HG03159 (cell line): ENCODE results near the gene MGAT5.

Source experiments
- ATAC-seq: cut with Tn5 transposase; IDR thresholded peaks from one replicate; pipeline ENCODE4 v1.9.1; 2021; ENCODE audit warnings: mild to moderate bottlenecking, moderate library complexity; ENCODE audit not compliant: unreplicated experiment

Gene MGAT5

DNA sequence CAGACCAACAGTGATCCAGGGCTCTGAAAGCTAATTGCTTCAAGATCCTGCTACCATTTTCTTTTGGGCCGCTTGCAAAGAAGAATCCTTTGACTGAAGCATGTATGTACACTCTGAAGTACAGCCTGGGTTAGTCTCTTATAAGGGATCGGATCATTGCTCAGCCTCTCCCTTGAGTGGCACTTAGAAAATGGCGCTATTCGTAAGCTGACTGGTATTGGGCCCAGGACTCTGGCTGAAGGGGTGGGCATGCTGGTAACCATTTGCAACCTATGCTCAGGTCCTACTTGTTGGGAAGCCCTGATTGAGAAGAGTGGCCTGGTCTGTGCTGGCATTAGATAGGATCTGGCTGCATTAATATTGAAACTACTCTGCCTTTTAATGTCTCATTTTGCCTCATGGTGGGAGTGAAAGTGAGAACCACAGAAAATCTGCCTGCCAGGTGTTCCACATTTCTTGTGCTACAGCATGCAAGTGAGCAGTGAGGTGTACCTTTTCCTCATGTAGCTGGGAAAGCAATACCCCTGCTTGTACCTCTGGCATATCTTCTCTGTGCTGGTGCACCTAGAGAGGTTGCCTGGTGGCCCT lies 661 bp upstream of the MGAT5 start:
- ATAC-seq: peak; percentile 64

DNA sequence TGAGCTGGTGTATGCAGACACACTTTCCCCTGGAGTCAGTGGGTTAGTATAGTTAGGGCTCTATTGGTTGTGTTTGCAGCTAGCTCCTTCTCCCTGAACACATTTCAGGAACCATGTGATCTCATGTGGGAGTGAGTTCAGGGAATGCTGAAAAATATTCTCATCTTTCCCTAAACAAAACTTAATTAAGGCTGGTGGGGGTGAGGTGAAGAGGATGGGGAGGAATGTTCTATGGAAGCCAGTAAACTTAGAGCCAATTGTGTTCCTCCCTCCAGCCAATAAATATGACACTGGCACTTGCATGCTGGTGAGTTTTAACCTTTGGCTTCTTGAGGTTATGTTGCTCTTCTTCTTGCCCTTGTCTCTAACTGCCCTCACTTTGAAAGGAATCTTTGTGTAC lies 952 bp downstream of the MGAT5 start:
- no peak for ATAC-seq

DNA sequence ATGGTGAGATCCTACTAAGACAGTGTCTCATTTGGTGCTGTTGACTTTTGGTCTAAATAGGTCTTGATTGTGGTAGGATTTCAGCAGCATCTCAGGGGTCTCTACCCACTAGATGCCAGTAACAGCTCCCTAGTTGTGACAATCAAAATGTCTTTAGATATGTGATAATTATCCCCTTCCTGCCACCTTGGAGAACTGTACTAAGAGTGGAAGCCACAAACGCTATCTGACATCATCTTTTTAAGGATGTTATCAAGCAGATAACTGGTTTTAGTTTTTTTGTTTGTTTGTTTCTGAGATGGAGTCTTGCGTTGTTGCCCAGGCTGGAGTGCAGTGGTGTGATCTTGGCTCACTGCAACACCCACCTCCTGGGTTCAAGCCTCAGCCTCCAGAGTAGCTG lies 3.1 kb downstream of the MGAT5 start:
- no peak for ATAC-seq

DNA sequence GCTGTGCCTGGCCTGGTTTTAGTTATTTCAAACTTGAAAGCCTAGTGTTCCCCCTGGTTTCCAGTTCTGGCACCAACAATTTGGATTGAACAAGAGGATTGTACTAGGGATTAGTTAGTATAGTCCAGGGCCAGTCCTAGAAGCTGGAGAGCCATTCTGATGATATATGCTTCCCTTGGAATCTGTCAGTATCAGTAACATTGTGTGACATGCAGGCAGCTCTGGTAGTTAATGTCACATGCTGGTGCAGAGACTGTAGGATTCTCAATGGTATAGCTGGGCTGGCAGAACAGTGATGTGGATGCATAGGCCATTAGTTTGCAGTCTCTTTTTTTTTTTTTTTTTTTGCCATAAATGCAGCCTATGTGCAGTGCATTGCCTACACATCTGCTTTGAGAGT lies 3.6 kb downstream of the MGAT5 start:
- ATAC-seq: no peak

DNA sequence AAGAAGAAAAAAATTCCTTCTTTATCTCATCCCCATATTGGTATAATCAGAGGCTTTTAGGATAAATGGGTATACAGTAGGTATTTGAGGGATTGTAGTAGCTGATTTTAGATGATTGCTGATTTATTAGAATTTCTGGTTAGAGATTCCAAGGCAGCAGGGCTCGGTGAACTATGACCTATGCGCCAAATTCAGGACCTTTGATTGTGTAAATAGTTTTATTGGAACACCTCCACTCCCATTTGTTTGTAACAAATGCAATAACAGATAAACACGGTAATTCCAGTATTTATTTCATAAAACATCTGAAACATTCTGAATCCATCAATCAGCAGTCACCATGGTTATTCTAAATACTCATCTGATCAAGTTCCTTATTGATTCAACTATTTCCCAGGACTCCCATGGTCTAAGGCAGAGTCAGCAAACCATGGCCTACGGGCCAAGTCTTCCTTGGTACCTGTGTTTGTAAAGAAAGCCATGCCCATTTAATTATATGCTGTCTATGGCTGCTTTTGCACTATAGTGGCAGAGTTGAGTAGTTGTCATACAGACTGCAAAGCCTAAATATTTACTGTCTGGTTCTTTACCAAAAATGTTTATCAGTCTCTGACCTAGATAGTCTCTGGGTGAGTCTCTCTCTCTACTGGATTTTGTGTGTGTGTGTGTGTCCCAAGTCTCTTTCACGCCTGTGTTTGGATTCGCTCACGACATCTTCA lies 4.3 kb downstream of the MGAT5 start:
- ATAC-seq: no peak

DNA sequence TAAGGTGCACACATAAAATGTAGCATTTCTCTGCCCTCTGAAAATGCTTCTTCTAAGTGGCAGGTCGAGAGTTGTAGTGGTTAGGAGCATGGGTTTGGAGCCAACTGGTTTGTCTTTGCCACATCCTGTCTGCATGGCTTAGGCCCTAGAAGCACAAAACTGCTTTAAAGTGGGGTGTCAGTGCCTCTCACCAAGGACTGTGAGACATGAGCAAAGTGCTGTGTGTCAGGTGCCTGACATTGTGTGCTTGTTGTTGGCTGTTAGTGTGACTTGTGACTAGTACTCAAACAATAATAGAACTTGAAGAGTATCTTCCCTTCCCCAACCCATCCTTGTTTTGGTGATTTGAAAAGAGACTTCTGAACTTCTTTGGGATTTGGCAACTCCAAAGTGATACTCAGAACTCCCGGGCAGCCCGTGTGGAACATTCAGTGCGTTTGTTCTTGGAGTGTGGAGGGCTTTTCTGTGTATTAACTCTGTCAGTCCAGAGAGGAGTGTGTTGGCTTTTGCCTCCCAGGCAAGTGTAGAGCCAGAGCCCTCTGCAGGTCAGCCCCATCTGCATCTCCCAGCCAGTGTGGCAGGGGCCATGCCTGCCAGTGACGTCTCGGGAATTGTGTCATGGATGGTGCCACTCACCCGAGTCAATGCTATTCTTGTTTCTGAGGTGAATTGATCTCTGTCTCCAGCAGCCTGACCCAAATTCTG lies 5.0 kb downstream of the MGAT5 start:
- peak; percentile 41 for ATAC-seq

DNA sequence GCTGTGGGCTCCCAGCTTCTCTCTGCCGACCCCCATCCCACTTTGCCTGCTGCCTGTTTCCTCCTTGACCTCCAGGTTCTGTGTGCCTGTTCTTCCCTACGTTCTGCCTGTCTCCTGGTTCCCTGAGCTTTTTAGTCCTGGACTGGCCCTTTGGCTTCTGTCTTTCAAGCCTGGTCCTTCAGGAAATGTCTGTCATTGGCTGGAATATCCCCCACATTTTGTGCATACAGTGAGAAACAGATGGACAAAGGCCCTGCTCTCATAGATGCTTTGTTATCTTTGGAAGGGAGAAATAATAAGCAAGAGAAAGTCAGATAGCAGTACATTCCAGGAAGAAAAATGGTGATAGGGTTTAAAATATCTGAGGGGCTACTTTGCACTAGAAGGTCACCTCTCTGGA lies 5.7 kb downstream of the MGAT5 start:
- no peak for ATAC-seq

DNA sequence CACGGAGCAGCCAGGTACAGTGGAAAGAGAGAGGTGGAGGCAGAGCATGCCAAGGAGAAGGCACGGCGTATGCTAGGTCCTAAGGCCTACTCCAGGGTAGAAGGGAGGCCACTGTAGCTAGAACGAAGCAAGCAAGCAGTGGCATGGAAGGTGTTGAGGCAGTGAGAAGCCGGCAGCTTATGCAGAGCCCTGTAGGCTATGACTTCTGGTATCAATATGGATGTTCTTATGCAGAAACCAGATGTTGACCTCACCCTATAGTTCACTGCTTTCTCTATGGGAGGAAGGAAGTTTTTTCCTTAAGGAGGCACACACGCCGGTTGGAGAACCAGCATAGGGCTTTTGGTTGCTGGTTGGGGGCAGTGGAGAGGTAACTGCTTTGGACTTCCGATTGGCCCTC lies 6.1 kb downstream of the MGAT5 start:
- no peak for ATAC-seq

DNA sequence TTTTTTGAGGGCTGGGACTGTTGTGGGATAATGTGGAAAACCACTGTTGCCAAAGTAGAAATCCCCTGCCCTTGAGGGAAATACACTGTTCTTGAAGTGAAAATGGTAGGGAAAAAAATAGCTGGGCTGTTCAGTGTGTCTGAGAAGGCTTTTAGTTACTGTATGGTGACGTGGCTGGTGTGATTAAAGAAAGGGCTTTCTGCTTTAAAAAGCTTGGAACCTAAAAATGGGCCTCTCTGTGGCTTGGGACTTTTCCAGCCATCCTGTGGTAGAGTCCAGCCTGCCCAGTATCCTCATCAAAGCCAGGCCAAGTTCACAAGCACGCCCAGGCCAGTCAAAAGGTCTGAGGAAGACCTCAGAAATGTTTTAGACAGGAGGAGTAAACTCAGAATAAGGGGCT lies 6.8 kb downstream of the MGAT5 start:
- ATAC-seq: no peak

DNA sequence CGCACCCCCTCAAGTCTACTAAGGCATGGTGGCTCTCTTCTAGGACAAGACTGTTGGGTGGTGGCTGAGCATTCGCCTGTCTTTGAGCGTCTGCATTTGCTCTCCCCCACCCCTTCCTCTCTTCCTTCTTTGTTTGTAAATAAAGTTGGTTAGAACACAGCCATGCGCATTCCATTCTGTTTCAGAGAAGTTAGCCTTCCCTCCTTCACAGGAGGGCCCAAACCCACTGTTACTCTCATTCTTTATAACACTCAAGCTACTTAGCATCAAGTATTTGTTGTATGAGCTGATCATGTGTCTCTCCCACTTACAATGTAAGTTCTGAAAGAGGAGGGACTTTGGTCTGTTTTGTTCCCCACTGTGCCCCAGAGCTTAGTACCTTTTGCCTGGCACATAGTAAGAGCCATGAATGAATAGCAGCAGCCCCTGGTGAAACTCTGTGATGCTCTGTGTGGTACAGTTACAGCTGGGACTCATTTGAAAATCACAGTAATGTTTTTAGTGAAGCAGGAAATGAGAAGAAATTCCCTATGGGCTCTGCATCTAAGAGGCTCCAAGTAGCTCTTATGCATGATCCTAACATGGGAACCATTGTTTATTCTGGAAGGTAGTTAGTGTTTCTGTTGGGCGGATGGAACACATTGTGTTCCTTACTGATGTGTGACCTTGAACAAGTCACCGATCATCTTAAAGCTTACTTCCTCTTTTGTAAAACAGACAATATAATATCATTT lies 7.7 kb downstream of the MGAT5 start:
- ATAC-seq: peak; percentile 61

DNA sequence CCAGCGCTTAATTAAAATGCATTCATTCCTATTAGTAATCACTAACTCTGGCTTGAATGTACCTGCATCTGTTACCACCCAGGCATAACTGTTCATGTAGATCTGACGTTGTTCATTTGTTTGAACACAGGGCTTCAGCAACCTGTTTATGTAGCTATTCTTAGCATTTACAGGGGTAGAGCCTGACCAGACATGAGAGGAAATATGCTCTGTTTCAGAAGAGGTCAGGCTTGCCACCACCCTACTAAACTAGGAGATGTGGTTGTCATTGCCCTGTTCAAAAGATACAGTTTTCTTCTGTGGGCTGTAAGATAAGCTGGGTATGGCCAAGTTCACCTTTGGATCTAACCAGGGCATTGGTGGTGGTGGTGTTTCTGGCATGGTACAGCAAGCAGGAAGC lies 8.8 kb downstream of the MGAT5 start:
- ATAC-seq: peak; percentile 43

DNA sequence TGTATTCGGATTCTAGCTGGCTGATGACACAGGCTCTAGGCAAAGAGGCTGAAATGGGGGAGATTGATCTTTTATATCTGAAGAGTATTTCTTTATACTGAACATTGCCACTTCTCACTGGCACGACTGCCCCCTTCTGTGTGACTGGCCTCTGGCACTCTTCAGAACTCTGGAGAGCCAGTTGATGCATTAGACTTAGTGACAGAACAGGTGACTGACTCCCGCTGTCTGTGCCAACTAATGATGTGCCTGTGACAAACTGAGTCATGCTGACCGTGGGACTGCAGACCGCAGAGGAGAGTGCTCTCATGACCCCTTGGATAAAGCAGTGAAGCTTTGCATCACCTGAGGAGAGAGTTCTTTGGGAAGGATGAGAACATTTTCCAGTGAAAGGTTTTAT lies 14.4 kb downstream of the MGAT5 start:
- ATAC-seq: no peak

DNA sequence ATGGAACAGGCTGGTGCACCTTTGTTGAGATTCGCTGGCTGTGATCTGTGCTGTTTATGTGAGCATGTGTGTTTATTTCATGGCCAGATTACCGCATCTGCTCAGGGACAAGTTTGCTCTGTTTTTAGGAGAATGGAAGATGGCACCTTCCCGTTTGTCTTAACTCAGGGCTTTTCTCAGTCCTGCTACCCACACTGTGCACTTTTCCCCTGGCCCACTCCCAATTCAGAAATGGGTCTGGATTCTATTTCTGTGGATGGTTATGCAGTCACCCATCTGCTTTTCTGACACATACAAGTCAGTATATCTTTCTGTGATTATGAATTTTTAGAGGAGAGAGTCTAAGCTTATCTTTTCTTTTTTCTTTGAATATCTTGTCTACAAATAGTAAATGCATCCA lies 15.4 kb downstream of the MGAT5 start:
- ATAC-seq: no peak

DNA sequence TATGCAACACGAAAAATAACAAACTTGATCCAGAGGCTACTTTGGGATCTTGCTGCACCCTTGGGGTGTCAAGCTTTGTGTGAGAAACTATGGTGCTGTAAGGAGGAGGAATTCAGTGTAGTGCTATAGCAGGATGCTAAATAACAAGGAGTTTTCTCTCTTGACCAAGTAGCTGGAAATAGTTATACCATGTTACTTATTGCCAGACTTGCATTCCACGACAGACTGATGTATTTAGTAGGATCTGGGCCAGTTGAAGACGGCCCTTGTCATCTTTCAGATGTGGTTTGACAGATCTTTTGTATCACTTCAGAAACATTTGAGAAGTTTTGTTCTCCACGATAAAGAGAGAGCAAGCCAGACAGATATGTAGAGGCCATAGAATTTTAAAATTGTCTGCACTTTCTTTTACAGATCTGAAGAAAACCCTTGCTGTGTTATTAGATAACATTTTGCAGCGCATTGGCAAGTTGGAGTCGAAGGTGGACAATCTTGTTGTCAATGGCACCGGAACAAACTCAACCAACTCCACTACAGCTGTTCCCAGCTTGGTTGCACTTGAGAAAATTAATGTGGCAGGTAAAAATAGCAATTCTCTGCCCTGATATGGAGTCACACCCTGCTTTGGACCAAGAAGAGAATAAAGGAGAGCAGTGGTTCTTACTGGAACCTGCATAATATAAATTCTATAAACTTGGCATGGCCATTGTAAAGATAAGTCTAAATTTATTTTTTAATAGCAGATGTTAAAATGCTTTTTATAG lies 16.3 kb downstream of the MGAT5 start:
- no peak for ATAC-seq

DNA sequence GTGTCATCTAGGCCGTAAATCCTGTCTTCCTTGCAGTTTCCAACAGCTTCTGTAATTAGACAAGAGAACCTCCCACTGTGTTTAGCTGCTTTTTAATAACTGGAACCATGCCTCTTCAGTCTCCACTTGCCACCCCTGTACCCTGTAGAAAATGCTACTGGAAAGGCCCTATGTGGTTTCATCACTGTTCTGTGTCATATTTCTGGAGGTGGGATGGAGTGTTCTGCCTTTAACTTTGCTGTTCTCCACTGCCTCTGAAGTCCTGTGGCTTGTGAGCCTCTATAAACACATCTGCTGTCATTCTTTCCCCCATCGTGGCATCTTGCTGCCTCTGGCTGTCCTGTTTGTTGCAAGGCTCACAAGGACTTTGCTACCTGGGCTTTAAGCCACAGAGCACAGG lies 17.9 kb downstream of the MGAT5 start:
- no peak for ATAC-seq

DNA sequence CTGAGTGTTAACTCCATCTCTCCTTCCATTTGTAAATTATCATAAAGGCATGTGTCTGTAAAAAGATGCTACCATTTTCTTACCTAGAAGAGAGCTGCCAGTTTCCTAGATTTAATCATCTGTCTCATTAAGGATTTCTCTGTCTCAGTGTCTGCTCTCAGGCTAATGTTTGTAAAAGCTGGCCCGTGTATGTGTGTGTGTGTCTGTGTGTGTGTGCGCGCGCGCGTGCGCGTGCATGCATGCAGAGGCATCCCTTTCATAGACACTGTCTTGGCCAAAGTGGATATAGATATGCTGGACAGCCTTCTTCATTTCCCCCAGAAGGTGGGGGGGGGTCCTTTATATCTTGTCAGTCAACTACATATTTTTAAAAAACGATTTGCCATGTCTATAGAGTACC lies 18.9 kb downstream of the MGAT5 start:
- ATAC-seq: no peak

DNA sequence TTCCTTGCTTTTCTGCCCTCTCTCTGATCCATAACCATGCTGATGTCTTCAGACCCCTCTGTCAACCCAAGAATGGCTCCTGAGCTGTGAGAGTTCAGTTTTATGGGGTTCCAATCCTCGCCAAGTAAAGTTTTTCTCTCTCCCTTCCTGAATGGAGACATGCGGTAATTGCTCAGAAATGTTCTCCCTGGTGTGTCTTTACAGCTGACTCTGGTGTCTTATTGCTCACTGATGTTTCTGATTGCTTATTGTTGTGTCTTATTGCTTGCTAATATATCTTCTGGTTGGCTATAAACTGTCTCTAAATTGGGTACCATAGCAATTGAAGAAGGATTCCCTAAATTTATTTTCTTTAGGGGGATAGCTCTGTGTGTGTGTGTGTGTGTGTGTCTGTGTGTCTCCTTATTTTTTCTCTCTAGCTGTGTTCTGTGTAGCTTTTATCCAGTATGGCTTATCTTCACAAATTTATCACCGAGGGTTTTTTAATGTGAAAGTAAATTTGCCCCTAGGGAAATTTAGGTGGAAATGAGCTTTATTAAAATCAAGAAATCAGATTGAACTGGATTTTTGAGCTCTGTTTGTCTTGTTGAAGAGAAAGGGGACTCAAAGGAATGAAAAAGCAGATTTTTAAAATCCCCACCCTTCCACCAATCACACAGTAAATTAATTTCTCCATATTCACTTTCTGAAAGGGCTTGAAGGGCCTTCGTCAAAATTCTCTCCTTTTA lies 19.5 kb downstream of the MGAT5 start:
- ATAC-seq: no peak

DNA sequence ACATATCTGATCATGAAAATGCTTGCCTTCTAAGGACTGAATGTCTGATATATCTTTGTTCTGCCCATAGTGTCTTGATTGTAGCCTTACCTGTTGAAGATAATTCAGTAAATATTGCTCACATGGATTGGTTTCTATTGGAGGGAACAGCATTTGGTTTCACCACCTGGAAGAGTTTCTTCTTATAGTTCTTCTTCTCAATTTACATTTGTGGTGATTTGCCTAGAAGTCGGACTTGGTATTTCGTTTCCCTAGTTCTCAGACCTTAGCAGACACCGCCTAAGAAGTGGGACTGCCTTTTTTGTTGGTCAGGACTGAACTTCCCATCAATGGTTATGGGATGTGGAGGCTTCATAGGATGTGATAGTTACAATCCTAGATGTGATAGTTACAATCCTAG lies 20.2 kb downstream of the MGAT5 start:
- no peak for ATAC-seq

DNA sequence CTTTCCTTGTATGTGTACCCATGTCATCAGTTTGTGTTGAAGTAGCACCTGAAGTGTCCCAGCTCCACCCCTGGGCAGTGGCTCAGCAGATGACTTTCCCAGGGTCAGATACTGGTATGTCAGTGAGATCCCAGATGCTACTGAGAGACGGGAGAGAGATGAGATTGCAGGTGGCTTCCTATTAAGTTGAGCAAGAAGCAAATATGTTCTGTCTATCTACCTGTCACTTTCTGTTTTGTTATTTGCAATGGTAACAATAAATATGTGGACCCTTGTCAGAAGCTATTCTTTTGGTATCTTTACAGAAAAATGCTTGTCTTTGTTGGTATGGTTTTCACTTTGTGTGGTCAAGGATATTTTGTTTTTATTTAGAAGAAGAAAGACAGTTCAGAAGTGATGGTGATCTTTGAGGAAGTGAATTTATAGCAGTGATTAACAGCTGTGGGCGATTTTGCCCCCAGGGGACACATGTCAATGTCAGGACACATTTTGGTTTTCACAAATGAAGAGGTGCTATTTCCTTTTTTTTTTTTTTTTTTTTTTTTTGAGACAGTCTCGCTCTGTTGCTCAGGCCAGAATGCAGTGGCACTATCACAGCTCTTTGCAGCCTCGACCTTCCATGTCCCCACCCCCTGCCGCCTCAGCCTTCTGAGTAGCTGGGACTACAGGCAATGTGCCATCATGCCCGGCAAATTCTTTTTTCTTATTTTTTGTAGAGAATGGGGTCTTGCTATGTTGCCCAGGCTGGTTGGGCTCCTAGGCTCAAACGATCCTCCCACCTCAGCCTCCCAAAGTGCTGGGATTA lies 21.4 kb downstream of the MGAT5 start:
- ATAC-seq: peak; percentile 88
